ENCODE results near the gene TRPC4AP. TPM values are rescaled to one million over a fixed set of nuclear protein-coding genes. Genes with fewer than 3 reads are reported as not detected.

TRPC4AP gene
- total RNA-seq, 1 experiment from 2014 or later: 79.0 TPM

DNA sequence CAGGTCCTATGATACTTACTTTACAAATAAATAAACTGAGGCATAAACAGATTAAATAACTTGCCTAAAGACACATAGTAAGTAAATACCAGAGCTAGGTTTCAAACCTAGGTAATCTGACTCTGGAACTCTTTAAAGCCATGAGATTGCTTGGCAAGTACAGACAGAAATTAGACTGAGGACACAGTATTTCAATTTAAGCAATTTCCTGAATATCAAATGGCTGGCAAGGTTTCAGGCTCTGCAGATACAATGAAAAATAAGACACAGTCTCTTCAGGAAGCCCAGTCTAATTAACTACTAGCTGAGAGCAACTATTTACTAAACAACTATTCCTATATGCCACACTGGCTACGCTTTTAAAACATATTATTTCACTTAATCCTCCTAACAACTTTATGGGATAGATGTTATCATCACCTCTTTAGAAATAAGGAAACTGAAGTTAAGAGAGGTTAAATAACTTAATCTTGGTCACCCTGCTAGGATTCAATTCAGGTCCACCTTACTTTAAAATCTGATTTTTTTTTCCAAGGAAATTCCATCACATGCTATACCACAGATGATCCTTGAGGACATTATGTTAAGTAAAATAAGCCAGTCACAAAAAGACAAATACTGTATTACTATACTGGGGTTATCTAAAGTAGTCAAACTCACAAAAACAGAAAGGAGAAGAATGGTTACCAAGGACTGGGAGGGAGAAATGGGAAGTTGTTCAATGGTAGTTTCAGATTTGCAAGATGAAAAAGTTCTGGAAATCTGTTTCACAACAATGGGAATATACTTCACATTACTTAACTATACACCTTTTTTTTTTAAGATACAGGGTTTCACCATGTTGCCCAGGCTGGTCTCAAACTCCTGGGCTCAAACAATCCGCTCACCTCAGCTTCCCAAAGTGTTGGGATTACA lies 4.1 kb downstream of the TRPC4AP start:
- no peaks in the 10 kb centered on the region for H3K27me3 Mint-ChIP-seq (ENCODE audit: unreplicated experiment)
- no peak for DNase-seq
- H3K4me1 Mint-ChIP-seq (ENCODE audit: low read depth, unreplicated experiment): peaks cover 27% of the 10 kb centered on the region
- no peak overlapping the region for H3K4me3 Mint-ChIP-seq (ENCODE audit: low read depth, unreplicated experiment)
- TF ChIP-seq, protein P1, sequence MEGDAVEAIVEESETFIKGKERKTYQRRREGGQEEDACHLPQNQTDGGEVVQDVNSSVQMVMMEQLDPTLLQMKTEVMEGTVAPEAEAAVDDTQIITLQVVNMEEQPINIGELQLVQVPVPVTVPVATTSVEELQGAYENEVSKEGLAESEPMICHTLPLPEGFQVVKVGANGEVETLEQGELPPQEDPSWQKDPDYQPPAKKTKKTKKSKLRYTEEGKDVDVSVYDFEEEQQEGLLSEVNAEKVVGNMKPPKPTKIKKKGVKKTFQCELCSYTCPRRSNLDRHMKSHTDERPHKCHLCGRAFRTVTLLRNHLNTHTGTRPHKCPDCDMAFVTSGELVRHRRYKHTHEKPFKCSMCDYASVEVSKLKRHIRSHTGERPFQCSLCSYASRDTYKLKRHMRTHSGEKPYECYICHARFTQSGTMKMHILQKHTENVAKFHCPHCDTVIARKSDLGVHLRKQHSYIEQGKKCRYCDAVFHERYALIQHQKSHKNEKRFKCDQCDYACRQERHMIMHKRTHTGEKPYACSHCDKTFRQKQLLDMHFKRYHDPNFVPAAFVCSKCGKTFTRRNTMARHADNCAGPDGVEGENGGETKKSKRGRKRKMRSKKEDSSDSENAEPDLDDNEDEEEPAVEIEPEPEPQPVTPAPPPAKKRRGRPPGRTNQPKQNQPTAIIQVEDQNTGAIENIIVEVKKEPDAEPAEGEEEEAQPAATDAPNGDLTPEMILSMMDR (IDR thresholded peaks at IDR 0.05; ENCODE audit: unreplicated experiment): no peak
- H3K36me3 Mint-ChIP-seq (ENCODE audit: insufficient read depth, unreplicated experiment): peaks cover 34% of the 10 kb centered on the region
- H3K27ac Mint-ChIP-seq (ENCODE audit: unreplicated experiment): no peak overlapping the region
- no peaks in the 10 kb centered on the region for H3K9me3 Mint-ChIP-seq (ENCODE audit: low read depth, unreplicated experiment)
- CTCF ChIA-PET: no interaction called here
- no TSS peak for BruUV-seq (replicated peaks)
- intact Hi-C loops (cut with micrococcal nuclease; ENCODE audit: unreplicated experiment): no loop called here

GRCh38 chr20:35087791-35088190 lies 4.8 kb downstream of the TRPC4AP start:
- no peak for DNase-seq
- no TSS peak for BruUV-seq (replicated peaks)
- Mint-ChIP-seq H3K4me3 (ENCODE audit: low read depth, unreplicated experiment) (no peak overlapping the region), H3K27me3 (ENCODE audit: unreplicated experiment) (no peaks in the 10 kb centered on the region), H3K4me1 (ENCODE audit: low read depth, unreplicated experiment) (peaks cover 20% of the 10 kb centered on the region), H3K9me3 (ENCODE audit: low read depth, unreplicated experiment) (no peaks in the 10 kb centered on the region), H3K27ac (ENCODE audit: unreplicated experiment) (no peak overlapping the region), H3K36me3 (ENCODE audit: insufficient read depth, unreplicated experiment) (peaks cover 27% of the 10 kb centered on the region)
- CTCF ChIA-PET: interaction anchor here (0.6 to 0.7 kb wide), 2 partner anchors 49 to 299 kb away, joined by 3 to 5 read pairs; no protein-coding TSS in a partner anchor
- intact Hi-C loops (cut with micrococcal nuclease; ENCODE audit: unreplicated experiment): no loop called here
- TF ChIP-seq, protein P1 (IDR thresholded peaks at IDR 0.05; ENCODE audit: unreplicated experiment): no peak

DNA sequence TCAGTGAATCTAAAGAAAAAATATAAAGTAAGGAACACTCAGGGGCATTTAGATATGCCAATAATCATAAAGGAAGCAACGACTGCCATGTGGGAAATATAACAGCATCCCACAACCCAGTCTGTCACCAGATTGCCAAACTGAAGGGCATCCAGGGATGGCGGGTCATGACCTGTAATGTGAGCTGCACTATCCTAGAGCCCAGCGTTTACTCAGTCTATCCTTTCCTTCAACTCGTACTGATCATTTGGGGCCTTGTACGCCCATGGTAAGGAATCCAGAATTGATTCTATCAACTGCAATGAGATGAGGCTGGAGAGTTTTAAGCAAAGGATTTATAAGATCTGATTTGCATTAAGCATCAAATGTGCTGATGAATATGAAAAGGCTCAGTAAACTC lies 5.3 kb downstream of the TRPC4AP start:
- intact Hi-C loops (cut with micrococcal nuclease; ENCODE audit: unreplicated experiment): no loop called here
- H3K9me3 Mint-ChIP-seq (ENCODE audit: low read depth, unreplicated experiment): no peaks in the 10 kb centered on the region
- no peak for DNase-seq
- BruUV-seq (replicated peaks): no TSS peak
- TF ChIP-seq, protein P1 (IDR thresholded peaks at IDR 0.05; ENCODE audit: unreplicated experiment): no peak
- H3K27me3 Mint-ChIP-seq (ENCODE audit: unreplicated experiment): no peaks in the 10 kb centered on the region
- H3K27ac Mint-ChIP-seq (ENCODE audit: unreplicated experiment): no peak overlapping the region
- H3K36me3 Mint-ChIP-seq (ENCODE audit: insufficient read depth, unreplicated experiment): peaks cover 23% of the 10 kb centered on the region
- H3K4me3 Mint-ChIP-seq (ENCODE audit: low read depth, unreplicated experiment): no peak overlapping the region
- CTCF ChIA-PET: interaction anchor here (0.6 to 0.7 kb wide), 3 partner anchors 33 to 300 kb away, joined by 3 to 5 read pairs (median 4); no protein-coding TSS in a partner anchor
- H3K4me1 Mint-ChIP-seq (ENCODE audit: low read depth, unreplicated experiment): peaks cover 19% of the 10 kb centered on the region

- TF ChIP-seq, protein P1 (IDR thresholded peaks at IDR 0.05; ENCODE audit: unreplicated experiment): no peak
- no peak for DNase-seq
- Mint-ChIP-seq H3K36me3 (ENCODE audit: insufficient read depth, unreplicated experiment) (peaks cover 9% of the 10 kb centered on the region), H3K27ac (ENCODE audit: unreplicated experiment) (no peak overlapping the region), H3K4me3 (ENCODE audit: low read depth, unreplicated experiment) (no peak overlapping the region), H3K27me3 (ENCODE audit: unreplicated experiment) (no peaks in the 10 kb centered on the region), H3K4me1 (ENCODE audit: low read depth, unreplicated experiment) (peaks cover 14% of the 10 kb centered on the region), H3K9me3 (ENCODE audit: low read depth, unreplicated experiment) (no peaks in the 10 kb centered on the region)
- BruUV-seq (replicated peaks): no TSS peak
- intact Hi-C loops (cut with micrococcal nuclease; ENCODE audit: unreplicated experiment): no loop called here
- CTCF ChIA-PET: interaction anchor here (0.6 to 1.4 kb wide), 2 partner anchors 11 to 265 kb away, joined by 3 to 6 read pairs; no protein-coding TSS in a partner anchor
These were observed 7.0 kb downstream of the TRPC4AP start for GRCh38 chr20:35085477-35086225.
